Fibroblast of the aortic adventitia (primary cell): Measurements from ENCODE around the gene ACTR6. TPM values are rescaled to one million over a fixed set of nuclear protein-coding genes. Genes with fewer than 3 reads are reported as not detected.

Experiments
- DNase-seq: peaks from one replicate; pipeline ENCODE4 v3.0.0-alpha.2; 2010; ENCODE audit warnings: low read depth
- H3K4me3 ChIP-seq: 2 replicates; pipeline ENCODE4 v1.5.1; 2011; ENCODE audit warnings: low read depth, mild to moderate bottlenecking, control low read depth, low read length, moderate library complexity
- total RNA-seq: library from RNA; depleted of rRNA; stranded (reverse); fragments of >200 nt; gene quantifications from 2 replicates; pipeline ENCODE4 v1.2.3, GENCODE V29; 2012; ENCODE audit warnings: low replicate concordance
- TF ChIP-seq, protein P1 (sequence below): IDR thresholded peaks from 2 replicates; pipeline ENCODE4 v1.5.1; 2011; ENCODE audit warnings: mild to moderate bottlenecking, low read length, control low read depth, inconsistent platforms; ENCODE audit not compliant: insufficient read depth

ACTR6 gene
- total RNA-seq, 1 donor, result 30.0 TPM

DNA sequence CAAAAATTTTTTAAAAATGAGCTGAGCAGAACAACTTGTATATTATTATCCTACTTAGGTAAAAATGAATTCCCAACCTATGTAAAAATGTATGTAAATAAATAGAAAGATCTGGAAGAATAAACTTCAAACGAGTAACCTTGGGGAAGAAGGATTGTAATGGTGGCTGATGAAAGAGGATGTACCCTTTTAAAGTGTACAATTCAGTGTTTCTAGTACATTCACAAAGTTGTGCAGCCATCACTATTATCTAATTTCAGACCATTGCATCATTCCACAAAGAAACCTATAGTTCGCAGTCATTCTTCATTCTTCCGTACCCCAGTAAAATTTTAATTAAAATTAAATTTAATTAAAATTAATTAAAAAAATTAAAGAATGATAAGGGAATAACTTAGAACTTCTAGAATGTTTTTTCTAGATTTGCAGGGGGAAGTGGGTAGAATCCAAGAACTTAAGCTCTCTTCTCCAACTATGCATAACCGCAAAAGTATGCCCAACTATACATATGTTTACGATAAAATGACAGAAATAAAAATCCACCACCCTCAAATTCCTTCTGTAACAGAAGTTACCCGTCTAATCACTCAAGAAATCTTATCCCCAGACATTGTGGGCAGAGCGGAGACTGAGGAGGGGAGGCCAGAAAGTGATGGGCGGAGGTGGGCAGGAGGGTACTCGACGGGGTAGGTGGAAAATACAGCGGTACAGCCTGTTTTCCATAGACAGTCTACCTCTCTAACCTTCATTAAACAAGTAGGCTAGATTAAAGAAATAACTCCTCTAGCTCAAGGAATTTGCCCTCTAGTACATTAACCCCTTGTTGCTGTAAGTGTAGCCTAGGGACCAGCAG, 65.3 kb downstream of the ACTR6 start:
- DNase-seq, result no peak
- H3K4me3 ChIP-seq, result peak overlapping the region; percentile 95
- TF ChIP-seq, protein P1, sequence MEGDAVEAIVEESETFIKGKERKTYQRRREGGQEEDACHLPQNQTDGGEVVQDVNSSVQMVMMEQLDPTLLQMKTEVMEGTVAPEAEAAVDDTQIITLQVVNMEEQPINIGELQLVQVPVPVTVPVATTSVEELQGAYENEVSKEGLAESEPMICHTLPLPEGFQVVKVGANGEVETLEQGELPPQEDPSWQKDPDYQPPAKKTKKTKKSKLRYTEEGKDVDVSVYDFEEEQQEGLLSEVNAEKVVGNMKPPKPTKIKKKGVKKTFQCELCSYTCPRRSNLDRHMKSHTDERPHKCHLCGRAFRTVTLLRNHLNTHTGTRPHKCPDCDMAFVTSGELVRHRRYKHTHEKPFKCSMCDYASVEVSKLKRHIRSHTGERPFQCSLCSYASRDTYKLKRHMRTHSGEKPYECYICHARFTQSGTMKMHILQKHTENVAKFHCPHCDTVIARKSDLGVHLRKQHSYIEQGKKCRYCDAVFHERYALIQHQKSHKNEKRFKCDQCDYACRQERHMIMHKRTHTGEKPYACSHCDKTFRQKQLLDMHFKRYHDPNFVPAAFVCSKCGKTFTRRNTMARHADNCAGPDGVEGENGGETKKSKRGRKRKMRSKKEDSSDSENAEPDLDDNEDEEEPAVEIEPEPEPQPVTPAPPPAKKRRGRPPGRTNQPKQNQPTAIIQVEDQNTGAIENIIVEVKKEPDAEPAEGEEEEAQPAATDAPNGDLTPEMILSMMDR, result no peak

DNA sequence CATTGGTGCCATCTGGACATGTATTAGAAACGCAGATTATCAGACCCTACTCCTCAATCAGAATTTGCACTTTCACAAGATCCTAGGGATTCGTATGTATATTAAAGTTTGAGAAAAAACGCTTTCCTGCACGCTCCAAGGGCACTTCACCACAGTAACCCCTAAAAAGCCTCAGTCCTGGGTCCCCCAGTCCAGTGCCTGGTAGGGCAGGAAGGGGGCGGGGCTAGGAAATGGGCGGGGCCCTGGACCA, 65.9 kb downstream of the ACTR6 start:
- peak overlapping the region; percentile 95 for H3K4me3 ChIP-seq
- TF ChIP-seq, protein P1, result no peak
- no peak for DNase-seq

- DNase-seq, result peak; percentile 97
- TF ChIP-seq, protein P1, result peak; percentile 7
These were observed 66.4 kb downstream of the ACTR6 start, which contains the start of the genes DEPDC4 and SCYL2 for GRCh38 chr12:100266835-100267602. Gene DEPDC4 (minus strand): TSS chr12:100267079. CDS start chr12:100267076, 3 bp downstream. Gene SCYL2 (plus strand): TSS chr12:100267177. CDS start chr12:100282971, 15,794 bp downstream.

DNA sequence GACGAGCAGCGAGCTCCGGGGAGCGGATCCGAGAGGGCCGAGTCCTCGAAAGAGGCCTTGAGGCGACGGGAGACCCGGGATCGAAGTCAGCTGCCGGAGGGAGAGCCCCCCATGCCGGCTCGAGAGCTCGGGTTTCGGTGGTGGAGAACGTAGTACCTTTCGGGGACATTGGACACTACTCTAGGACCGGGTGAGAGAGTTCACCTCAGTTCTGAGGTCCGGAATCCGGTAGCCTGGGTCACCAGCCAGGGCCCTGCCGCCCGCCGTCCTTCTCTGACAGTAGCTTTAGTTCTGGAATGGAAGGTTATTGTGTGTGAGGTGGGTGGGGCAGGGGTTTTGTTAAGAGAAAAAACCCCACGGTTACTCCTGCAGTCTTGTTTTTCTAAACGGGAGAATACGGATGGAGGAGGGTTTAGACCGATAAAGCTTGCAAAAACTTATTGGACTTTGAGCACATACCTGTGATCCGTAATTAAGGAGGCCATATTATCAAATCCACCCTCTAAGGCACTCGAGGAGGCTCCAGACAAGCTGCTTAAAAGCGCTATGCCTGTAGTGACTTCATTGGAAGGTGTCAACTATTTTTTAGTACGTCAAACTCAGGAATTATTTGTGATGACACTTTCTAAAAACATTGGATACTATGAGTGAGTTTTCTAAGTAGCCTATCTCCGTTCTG, 67.1 kb downstream of the ACTR6 start:
- TF ChIP-seq, protein P1, result no peak
- peak overlapping the region; percentile 86 for H3K4me3 ChIP-seq
- DNase-seq, result peak; percentile 47

More at GRCh38 chr12:100266835-100267602, 66.4 kb downstream of the ACTR6 start, which contains the start of the genes DEPDC4 and SCYL2:
- peak within 1 kb of the TSS; percentile 95 for H3K4me3 ChIP-seq

GRCh38 chr12:100268835-100269564, 68.4 kb downstream of the ACTR6 start:
- TF ChIP-seq, protein P1, result no peak
- peak; percentile 26 for DNase-seq
- peak overlapping the region; percentile 86 for H3K4me3 ChIP-seq

- TF ChIP-seq, protein P1, result no peak
- no peak for DNase-seq
- no peak overlapping the region for H3K4me3 ChIP-seq
These were observed 73.2 kb downstream of the ACTR6 start for GRCh38 chr12:100273782-100274181.
